Stimulated activated naive CD8-positive, alpha-beta T cell treated with anti-CD3 and anti-CD28 coated beads, Interleukin-15, amount 100 ng/mL, for 72 hours (primary cell): ENCODE measurements around the gene PAK4.
"Not testable (repeated sequence)": the region's sequence is repeated elsewhere in the genome, so short reads cannot be mapped to it uniquely, and the experiment has no call there.

Source experiments
- ATAC-seq: fragments of 150-1000 bp; cut with Tn5 transposase; 2 replicates; pipeline ENCODE4 v1.10.0; 2021; ENCODE audit warnings: mild to moderate bottlenecking, moderate library complexity
- DNase-seq, 2 donors: peaks; one replicate each; pipeline ENCODE4 v3.0.0; 2021 to 2022
- H3K27ac Mint-ChIP-seq, 2 donors: one replicate each; pipeline ENCODE4 v1.8.0; 2022; ENCODE audit warnings: mild to moderate bottlenecking in 2 of 2, mixed read lengths in 2 of 2, moderate library complexity in 2 of 2
- H3K27me3 Mint-ChIP-seq: one replicate; pipeline ENCODE4 v1.8.0; 2022; ENCODE audit warnings: mixed read lengths
- H3K4me1 Mint-ChIP-seq: one replicate; pipeline ENCODE4 v1.8.0; 2022; ENCODE audit warnings: mild to moderate bottlenecking, mixed read lengths
- H3K4me3 Mint-ChIP-seq, 2 donors: one replicate each; pipeline ENCODE4 v1.8.0; 2022; ENCODE audit warnings: mild to moderate bottlenecking in 2 of 2, mixed read lengths in 2 of 2, moderate library complexity in 1 of 2
- H3K9me3 Mint-ChIP-seq, 2 donors: one replicate each; pipeline ENCODE4 v1.8.0; 2022; ENCODE audit warnings: mixed read lengths in 2 of 2

Gene PAK4

GRCh38 chr19:39095799-39096540 lies 29.6 kb upstream of the PAK4 start:
- not testable (repeated sequence) for H3K9me3 Mint-ChIP-seq, ATAC-seq, H3K4me3 Mint-ChIP-seq, DNase-seq
- Mint-ChIP-seq H3K27me3 (peaks cover 68% of the 10 kb centered on the region), H3K27ac (peak overlapping the region in 1 of 2 donors; percentile 4), H3K4me1 (peaks cover 21% of the 10 kb centered on the region)

GRCh38 chr19:39097299-39097698 lies 28.3 kb upstream of the PAK4 start:
- ATAC-seq (no peak), DNase-seq (no peak)
- Mint-ChIP-seq H3K4me3 (no peak overlapping the region), H3K27me3 (peaks cover 68% of the 10 kb centered on the region), H3K27ac (no peak overlapping the region), H3K4me1 (peaks cover 21% of the 10 kb centered on the region), H3K9me3 (no peaks in the 10 kb centered on the region)

- ATAC-seq (no peak), DNase-seq (no peak)
- Mint-ChIP-seq H3K27me3 (peaks cover 68% of the 10 kb centered on the region), H3K4me1 (peaks cover 21% of the 10 kb centered on the region), H3K27ac (no peak overlapping the region), H3K4me3 (no peak overlapping the region), H3K9me3 (no peaks in the 10 kb centered on the region)
Measured at GRCh38 chr19:39097721-39098120, 27.9 kb upstream of the PAK4 start.

GRCh38 chr19:39098365-39099269 lies 27.0 kb upstream of the PAK4 start:
- Mint-ChIP-seq H3K4me3 (peak overlapping the region in 1 of 2 donors; percentile 59), H3K27ac (no peak overlapping the region), H3K9me3 (no peaks in the 10 kb centered on the region), H3K27me3 (peaks cover 61% of the 10 kb centered on the region), H3K4me1 (peaks cover 19% of the 10 kb centered on the region)
- DNase-seq (no peak), ATAC-seq (no peak)

GRCh38 chr19:39099341-39099740 lies 26.2 kb upstream of the PAK4 start:
- no peaks in the 10 kb centered on the region for H3K9me3 Mint-ChIP-seq
- ATAC-seq, result no peak
- no peak overlapping the region for H3K27ac Mint-ChIP-seq
- H3K4me3 Mint-ChIP-seq, result no peak overlapping the region
- peaks cover 56% of the 10 kb centered on the region for H3K27me3 Mint-ChIP-seq
- peaks cover 14% of the 10 kb centered on the region for H3K4me1 Mint-ChIP-seq
- DNase-seq, result no peak

- ATAC-seq (no peak), DNase-seq (no peak)
- peaks cover 45% of the 10 kb centered on the region for H3K27me3 Mint-ChIP-seq
- H3K4me1 Mint-ChIP-seq, result peaks cover 14% of the 10 kb centered on the region
- no peak overlapping the region for H3K27ac Mint-ChIP-seq
- no peak overlapping the region for H3K4me3 Mint-ChIP-seq
- H3K9me3 Mint-ChIP-seq, result no peaks in the 10 kb centered on the region
Measured at GRCh38 chr19:39100500-39101166, 25.0 kb upstream of the PAK4 start.

GRCh38 chr19:39103151-39103550 lies 22.4 kb upstream of the PAK4 start:
- no peak for DNase-seq
- peaks cover 14% of the 10 kb centered on the region for H3K4me1 Mint-ChIP-seq
- H3K27ac Mint-ChIP-seq, result no peak overlapping the region
- H3K9me3 Mint-ChIP-seq, result no peaks in the 10 kb centered on the region
- H3K4me3 Mint-ChIP-seq, result no peak overlapping the region
- ATAC-seq, result no peak
- peaks cover 23% of the 10 kb centered on the region for H3K27me3 Mint-ChIP-seq

- H3K27ac Mint-ChIP-seq, result no peak overlapping the region
- ATAC-seq (no peak), DNase-seq (no peak)
- no peaks in the 10 kb centered on the region for H3K9me3 Mint-ChIP-seq
- H3K4me3 Mint-ChIP-seq, result no peak overlapping the region
- H3K4me1 Mint-ChIP-seq, result peaks cover 4% of the 10 kb centered on the region
- peaks cover 13% of the 10 kb centered on the region for H3K27me3 Mint-ChIP-seq
Measured at GRCh38 chr19:39104186-39104596, 21.4 kb upstream of the PAK4 start.

- Mint-ChIP-seq H3K4me1 (peaks cover 6% of the 10 kb centered on the region), H3K9me3 (no peaks in the 10 kb centered on the region), H3K4me3 (no peak overlapping the region), H3K27me3 (no peaks in the 10 kb centered on the region), H3K27ac (no peak overlapping the region)
- DNase-seq (no peak), ATAC-seq (no peak)
Measured at GRCh38 chr19:39106194-39106593, 19.4 kb upstream of the PAK4 start.

- DNase-seq, result no peak
- Mint-ChIP-seq H3K27me3 (peaks cover 8% of the 10 kb centered on the region), H3K9me3 (no peaks in the 10 kb centered on the region), H3K27ac (no peak overlapping the region), H3K4me3 (no peak overlapping the region), H3K4me1 (peaks cover 6% of the 10 kb centered on the region)
- ATAC-seq, result no peak
Measured at GRCh38 chr19:39109641-39110040, 15.9 kb upstream of the PAK4 start.

GRCh38 chr19:39110263-39110967 lies 15.2 kb upstream of the PAK4 start:
- H3K27ac Mint-ChIP-seq, result no peak overlapping the region
- peaks cover 6% of the 10 kb centered on the region for H3K4me1 Mint-ChIP-seq
- H3K27me3 Mint-ChIP-seq, result peaks cover 8% of the 10 kb centered on the region
- H3K4me3 Mint-ChIP-seq, result no peak overlapping the region
- DNase-seq, result peak; percentile 65 to 72
- peak; percentile 87 for ATAC-seq
- H3K9me3 Mint-ChIP-seq, result no peaks in the 10 kb centered on the region

- ATAC-seq (no peak), DNase-seq (no peak)
- Mint-ChIP-seq H3K27ac (no peak overlapping the region), H3K27me3 (peaks cover 8% of the 10 kb centered on the region), H3K4me3 (no peak overlapping the region), H3K9me3 (no peaks in the 10 kb centered on the region), H3K4me1 (peaks cover 6% of the 10 kb centered on the region)
Measured at GRCh38 chr19:39111593-39112199, 13.9 kb upstream of the PAK4 start.

GRCh38 chr19:39112338-39112890 lies 13.2 kb upstream of the PAK4 start:
- ATAC-seq, result no peak
- Mint-ChIP-seq H3K4me3 (no peak overlapping the region), H3K4me1 (peaks cover 6% of the 10 kb centered on the region), H3K27me3 (peaks cover 8% of the 10 kb centered on the region), H3K27ac (no peak overlapping the region), H3K9me3 (no peaks in the 10 kb centered on the region)
- DNase-seq, result no peak

GRCh38 chr19:39113199-39113598 lies 12.4 kb upstream of the PAK4 start:
- no peaks in the 10 kb centered on the region for H3K9me3 Mint-ChIP-seq
- peaks cover 6% of the 10 kb centered on the region for H3K4me1 Mint-ChIP-seq
- peaks cover 8% of the 10 kb centered on the region for H3K27me3 Mint-ChIP-seq
- H3K4me3 Mint-ChIP-seq, result no peak overlapping the region
- ATAC-seq (no peak), DNase-seq (no peak)
- peak overlapping the region in 1 of 2 donors; percentile 3 for H3K27ac Mint-ChIP-seq
